ENCODE results near the gene EVI5L.
A peak's percentile ranks its signal among the peaks of the same experiment; 100 is the strongest.

EVI5L gene

GRCh38 chr19:7907544-7907943, 77.5 kb downstream of the EVI5L start:
- CTCF ChIA-PET, result no interaction called here
- no peak for TF ChIP-seq CTCF (conservative IDR thresholded peaks at IDR 0.05; ENCODE audit: low read depth)
- POLR2A ChIA-PET (ENCODE audit: low non-redundant PET), result interaction anchor here (0.6 to 0.7 kb wide), 2 partner anchors 12 to 39 kb away, joined by 3 to 5 read pairs; partner anchors contain the start of gene SNAPC2
- H3K27ac ChIP-seq, result peak overlapping the region; percentile 50
- DNase-seq (ENCODE audit: low spot score), result no peak

- DNase-seq (ENCODE audit: low spot score), result no peak
- TF ChIP-seq CTCF (conservative IDR thresholded peaks at IDR 0.05; ENCODE audit: low read depth), result no peak
- POLR2A ChIA-PET (ENCODE audit: low non-redundant PET), result interaction anchor here (0.7 kb wide), 1 partner anchor 40 kb away, joined by 5 read pairs; no protein-coding TSS in a partner anchor
- CTCF ChIA-PET, result interaction anchor here (0.6 kb wide), 1 partner anchor 425 kb away, joined by 3 read pairs; no protein-coding TSS in a partner anchor
- H3K27ac ChIP-seq, result peak overlapping the region; percentile 50
Observed at GRCh38 chr19:7908078-7908699, 78.2 kb downstream of the EVI5L start.

GRCh38 chr19:7908742-7909461, 78.9 kb downstream of the EVI5L start:
- POLR2A ChIA-PET (ENCODE audit: low non-redundant PET), result no interaction called here
- no peak for TF ChIP-seq CTCF (conservative IDR thresholded peaks at IDR 0.05; ENCODE audit: low read depth)
- DNase-seq (ENCODE audit: low spot score), result no peak
- peak overlapping the region; percentile 50 for H3K27ac ChIP-seq
- CTCF ChIA-PET, result interaction anchor here (0.5 to 0.6 kb wide), 3 partner anchors 193 to 424 kb away, joined by 3 read pairs; no protein-coding TSS in a partner anchor

- no peak for TF ChIP-seq CTCF (conservative IDR thresholded peaks at IDR 0.05; ENCODE audit: low read depth)
- no peak for DNase-seq (ENCODE audit: low spot score)
- POLR2A ChIA-PET (ENCODE audit: low non-redundant PET), result no interaction called here
- peak overlapping the region; percentile 50 for H3K27ac ChIP-seq
- CTCF ChIA-PET, result interaction anchor here (0.5 kb wide), 1 partner anchor 193 kb away, joined by 3 read pairs; no protein-coding TSS in a partner anchor
Observed at GRCh38 chr19:7909471-7910067, 79.6 kb downstream of the EVI5L start.

GRCh38 chr19:7910321-7911161, 80.5 kb downstream of the EVI5L start:
- no peak for DNase-seq (ENCODE audit: low spot score)
- ChIA-PET CTCF (interaction anchor here (0.6 to 0.7 kb wide), 2 partner anchors 57 to 469 kb away, joined by 3 to 4 read pairs; no protein-coding TSS in a partner anchor), POLR2A (ENCODE audit: low non-redundant PET) (interaction anchor here (0.8 kb wide), 1 partner anchor 42 kb away, joined by 3 read pairs; no protein-coding TSS in a partner anchor)

More at GRCh38 chr19:7910321-7911161, 80.5 kb downstream of the EVI5L start:
- no peak for TF ChIP-seq CTCF (conservative IDR thresholded peaks at IDR 0.05; ENCODE audit: low read depth)
- 0 out of 2 replicates have a peak overlapping the region, but pooled peaks have one; percentile 32 for H3K27ac ChIP-seq

All from RWPE1 (cell line).